GM18508 (cell line): ENCODE results near the gene SMAD3.
"Not testable (repeated sequence)": the region's sequence is repeated elsewhere in the genome, so short reads cannot be mapped to it uniquely, and the experiment has no call there.

ENCODE experiments used
- ATAC-seq: cut with Tn5 transposase; IDR thresholded peaks from one replicate; pipeline ENCODE4 v1.9.1; 2021; ENCODE audit warnings: moderate number of reproducible peaks; ENCODE audit not compliant: insufficient read depth, unreplicated experiment

Gene SMAD3

GRCh38 chr15:67065531-67066005 lies at the start of gene SMAD3:
Gene SMAD3, plus strand, starts transcription at chr15:67065602. Its CDS starts 553 bp downstream, at chr15:67066155.
- no peak for ATAC-seq

GRCh38 chr15:67017311-67017710 lies 48.1 kb upstream of the SMAD3 start:
- ATAC-seq = no peak

GRCh38 chr15:67018026-67018425 lies 47.4 kb upstream of the SMAD3 start:
- ATAC-seq = no peak

- ATAC-seq = no peak
Measured at GRCh38 chr15:67018441-67018840, 47.0 kb upstream of the SMAD3 start.

GRCh38 chr15:67019069-67019468 lies 46.3 kb upstream of the SMAD3 start:
- ATAC-seq = no peak

GRCh38 chr15:67019884-67020520 lies 45.4 kb upstream of the SMAD3 start:
- no peak for ATAC-seq

GRCh38 chr15:67020668-67021067 lies 44.7 kb upstream of the SMAD3 start:
- not testable (repeated sequence) for ATAC-seq

GRCh38 chr15:67021455-67021854 lies 43.9 kb upstream of the SMAD3 start:
- no peak for ATAC-seq

- ATAC-seq = no peak
Measured at GRCh38 chr15:67022587-67023105, 42.8 kb upstream of the SMAD3 start.

GRCh38 chr15:67023517-67024313 lies 41.7 kb upstream of the SMAD3 start:
- ATAC-seq = no peak

GRCh38 chr15:67024314-67024997 lies 40.9 kb upstream of the SMAD3 start:
- no peak for ATAC-seq

- no peak for ATAC-seq
Measured at GRCh38 chr15:67024998-67025368, 40.4 kb upstream of the SMAD3 start.

GRCh38 chr15:67025719-67026609 lies 39.4 kb upstream of the SMAD3 start:
- ATAC-seq = no peak

- ATAC-seq = no peak
Measured at GRCh38 chr15:67026610-67026967, 38.8 kb upstream of the SMAD3 start.

- ATAC-seq = not testable (repeated sequence)
Measured at GRCh38 chr15:67028440-67028839, 37.0 kb upstream of the SMAD3 start.

- no peak for ATAC-seq
Measured at GRCh38 chr15:67030036-67030762, 35.2 kb upstream of the SMAD3 start.

- ATAC-seq = no peak
Measured at GRCh38 chr15:67031331-67031730, 34.1 kb upstream of the SMAD3 start.

GRCh38 chr15:67032608-67033007 lies 32.8 kb upstream of the SMAD3 start:
- no peak for ATAC-seq

GRCh38 chr15:67033012-67033411 lies 32.4 kb upstream of the SMAD3 start:
- no peak for ATAC-seq
